Measurements from ENCODE around the gene COL5A1.

The COL5A1 gene

GRCh38 chr9:134867917-134868750 is 226.5 kb downstream of the COL5A1 start:
- DNase-seq, result no peak

DNA sequence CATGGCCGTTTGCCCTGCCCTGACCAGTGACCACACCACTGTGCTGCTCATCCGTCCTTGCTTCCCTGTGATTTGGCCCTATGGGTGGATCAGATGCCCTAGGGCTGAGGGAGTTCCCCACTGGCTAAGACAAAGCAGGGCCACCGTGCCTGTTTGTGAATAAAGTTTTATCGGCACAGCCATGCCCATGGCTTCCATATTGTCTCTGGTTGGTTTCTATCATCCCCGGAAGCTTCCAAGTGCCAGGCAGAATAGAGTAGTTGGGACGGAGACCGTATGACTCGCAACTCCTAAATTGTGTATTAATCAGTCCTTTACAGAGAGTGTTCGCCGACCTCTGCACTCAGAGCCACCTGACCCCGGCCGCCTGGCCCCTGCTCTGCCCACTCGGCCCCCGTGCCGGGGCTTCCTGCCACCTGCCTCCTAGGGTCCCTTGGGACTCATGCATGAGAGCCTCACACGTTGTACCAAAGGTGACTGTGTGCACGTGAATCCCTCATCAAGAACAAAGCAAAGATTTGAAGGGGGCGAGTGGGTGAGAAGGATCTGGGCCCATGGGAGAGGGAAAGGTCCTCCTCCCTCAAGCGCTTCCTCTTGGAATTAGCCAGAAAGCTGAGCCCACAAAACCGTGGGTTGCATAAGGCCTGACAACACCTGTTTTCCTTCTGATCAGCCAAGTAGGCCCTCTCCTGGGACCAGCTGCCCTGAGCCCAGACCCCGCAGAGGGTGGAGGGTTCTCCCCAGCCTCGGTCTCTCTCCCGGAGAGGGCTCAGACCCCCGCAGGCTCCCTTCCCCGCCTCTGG is 227.3 kb downstream of the COL5A1 start:
- DNase-seq, result no peak

DNA sequence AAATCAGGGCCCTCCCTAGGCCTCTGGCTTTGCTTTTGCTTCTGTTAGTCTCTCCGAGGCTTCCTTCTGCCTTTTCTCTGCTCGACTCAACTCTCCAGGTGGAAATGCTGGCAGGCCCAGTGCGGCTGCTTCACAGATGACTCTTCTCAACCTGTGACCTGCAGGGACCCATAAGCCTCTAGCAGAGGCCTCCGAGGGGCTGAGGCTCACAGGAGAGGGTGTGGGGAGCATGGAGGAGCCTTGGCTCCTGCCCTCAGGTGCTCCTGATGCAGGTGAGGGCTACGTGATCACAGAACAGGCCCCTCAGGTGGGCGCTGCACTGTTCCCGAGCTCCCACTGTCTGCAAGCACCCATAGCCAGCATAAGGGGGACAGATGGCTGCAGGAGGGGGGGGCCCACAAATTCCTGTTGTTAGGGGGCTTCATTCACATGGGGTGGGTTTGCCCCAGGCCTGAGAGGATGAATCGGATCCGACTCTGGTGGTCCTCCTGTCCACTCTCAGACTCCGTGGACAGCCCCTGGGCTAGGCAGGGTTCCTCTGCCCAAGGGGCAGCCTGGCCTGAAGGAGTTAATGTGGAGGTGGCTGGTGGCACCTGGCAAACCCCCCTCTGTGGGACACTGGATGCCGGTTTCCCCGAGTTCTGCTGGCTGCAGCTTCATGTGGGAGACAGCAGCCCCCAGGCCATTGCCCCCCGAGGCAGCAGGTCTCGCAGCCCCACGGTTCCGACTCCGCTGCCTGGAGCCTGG is 228.1 kb downstream of the COL5A1 start:
- DNase-seq, result no peak

DNA sequence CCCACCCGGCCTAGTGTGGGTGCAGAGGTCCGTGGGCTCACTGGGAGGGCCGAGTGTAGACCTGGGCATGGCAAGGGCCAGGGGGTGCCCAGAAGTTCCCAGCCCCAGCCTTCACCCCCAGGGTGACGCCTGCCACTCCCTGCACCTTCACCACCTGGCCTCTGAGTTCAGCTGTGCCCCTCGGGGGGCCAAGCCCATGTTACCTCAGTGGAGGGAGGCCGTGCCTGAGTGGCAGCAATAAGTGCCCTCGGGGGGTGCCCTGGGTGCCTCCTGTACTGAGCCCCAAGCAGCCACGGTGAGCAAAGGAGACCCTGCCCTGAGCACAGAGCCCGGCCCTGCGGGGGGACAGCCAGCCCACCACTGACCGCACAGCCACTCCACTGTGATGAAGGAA is 228.7 kb downstream of the COL5A1 start:
- no peak for DNase-seq

GRCh38 chr9:134870746-134871662 is 229.4 kb downstream of the COL5A1 start:
- DNase-seq, result no peak

DNA sequence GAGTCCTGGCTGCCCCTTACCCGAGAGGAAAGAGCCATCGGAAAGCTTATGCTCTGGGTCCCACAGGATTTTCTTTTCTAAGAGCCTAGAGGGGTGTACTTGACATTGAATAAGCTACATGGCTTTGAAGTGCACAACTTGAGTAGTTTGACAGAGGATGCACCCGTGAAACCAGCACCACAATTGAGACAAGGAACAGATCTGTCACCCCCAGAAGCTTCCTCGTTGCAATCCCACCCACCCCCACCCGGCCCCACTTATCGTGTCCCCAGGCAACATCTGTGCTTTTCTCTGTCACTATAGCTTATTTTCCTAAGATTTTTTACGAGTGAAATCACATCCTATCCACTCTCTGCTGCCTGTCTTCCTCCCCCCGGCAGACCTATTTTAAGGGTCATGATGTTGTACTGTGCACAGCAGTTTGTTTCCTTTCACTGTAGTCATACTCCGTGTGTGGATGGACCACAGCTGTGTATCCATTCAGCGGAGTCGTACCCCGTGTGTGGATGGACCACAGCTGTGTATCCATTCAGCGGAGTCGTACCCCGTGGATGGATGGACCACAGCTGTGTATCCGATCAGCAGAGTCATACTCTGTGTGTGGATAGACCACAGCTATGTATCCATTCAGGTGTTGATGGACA is 230.2 kb downstream of the COL5A1 start:
- no peak for DNase-seq

GRCh38 chr9:134872482-134873231 is 231.1 kb downstream of the COL5A1 start:
- no peak for DNase-seq

DNA sequence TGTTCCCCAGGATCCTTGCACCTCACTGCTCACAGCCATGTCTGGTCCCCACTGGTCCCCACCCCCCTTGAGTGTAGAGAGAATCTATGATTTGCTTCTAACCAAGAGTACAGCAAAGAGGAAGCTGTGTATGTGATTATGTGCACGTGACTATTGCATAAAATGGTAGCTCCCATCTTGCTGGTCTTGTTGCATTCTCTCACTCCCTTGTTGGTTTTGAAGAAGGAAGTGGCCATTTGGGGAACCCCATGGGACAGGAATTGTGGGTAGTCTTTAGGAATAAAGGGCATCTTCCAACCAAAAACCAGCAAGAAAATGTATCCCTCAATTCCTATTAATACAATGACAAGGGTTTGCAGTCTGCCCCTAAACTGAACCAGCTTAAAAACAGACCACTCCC is 233.8 kb downstream of the COL5A1 start:
- no peak for DNase-seq

DNA sequence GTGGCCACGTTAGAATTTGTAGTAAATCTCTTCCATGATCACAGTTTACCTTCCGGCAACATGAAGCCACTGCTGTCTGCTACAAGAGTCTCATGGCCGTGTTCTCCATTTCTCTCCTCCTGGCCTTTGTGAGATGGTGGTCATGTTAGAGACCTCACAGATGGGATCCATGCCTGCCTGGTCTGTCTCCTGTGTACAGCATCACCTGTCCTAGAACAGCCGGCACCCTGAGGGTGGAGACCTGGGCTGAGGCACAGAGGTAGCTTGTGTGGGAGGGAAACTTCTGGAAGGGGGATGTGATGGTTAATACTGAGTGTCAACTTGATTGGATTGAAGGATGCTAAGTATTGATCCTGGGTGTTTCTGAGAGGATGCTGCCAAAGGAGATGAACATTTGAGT is 235.9 kb downstream of the COL5A1 start:
- no peak for DNase-seq

GRCh38 chr9:134879664-134880483 is 238.3 kb downstream of the COL5A1 start:
- no peak for DNase-seq

DNA sequence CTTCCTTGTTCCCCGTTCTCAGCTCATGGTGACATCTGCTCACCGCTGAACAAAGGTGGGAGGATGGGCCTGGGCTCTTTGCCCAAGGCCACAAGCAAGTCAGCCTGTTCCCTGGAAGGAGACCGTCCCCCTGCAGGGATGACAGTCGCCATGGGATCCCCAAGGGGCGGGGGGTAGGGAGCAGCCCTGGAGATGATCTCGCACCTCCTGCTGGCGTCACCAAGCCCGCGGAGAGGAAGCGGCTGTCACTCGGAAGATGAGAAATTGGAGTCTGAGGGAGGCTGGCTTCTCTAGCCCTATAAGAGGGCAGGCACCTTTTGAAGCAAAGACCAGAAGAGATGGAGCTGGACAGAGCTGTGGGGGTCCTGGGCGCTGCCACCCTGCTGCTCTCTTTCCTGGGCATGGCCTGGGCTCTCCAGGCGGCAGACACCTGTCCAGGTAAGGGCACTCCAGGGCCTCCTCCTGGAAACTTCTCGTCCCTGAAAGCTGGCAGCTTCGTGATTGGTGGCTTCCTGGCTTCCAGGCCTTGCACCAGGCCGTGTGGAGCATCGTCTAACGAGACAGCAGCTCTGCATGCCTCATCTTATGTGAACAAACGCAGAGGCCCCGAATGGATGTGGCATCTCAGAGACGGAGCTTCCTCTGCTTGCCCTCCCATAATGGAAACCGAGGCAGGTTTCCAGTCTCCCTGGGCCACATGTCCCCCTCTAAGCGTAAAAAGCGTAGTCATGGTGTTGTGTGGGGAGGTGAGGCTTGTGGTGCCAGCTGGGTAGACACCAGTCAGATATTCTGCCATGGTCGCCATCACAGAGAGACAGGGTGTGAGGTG is 239.1 kb downstream of the COL5A1 start, which contains the start of gene FCN2:
Gene FCN2, plus strand, starts transcription at position 327 of the 829 bp plus-strand sequence. Its CDS starts 12 bp downstream, at position 339.
- no peak for DNase-seq

- no peak for DNase-seq
Measured at GRCh38 chr9:134881313-134881670, 239.7 kb downstream of the COL5A1 start.

DNA sequence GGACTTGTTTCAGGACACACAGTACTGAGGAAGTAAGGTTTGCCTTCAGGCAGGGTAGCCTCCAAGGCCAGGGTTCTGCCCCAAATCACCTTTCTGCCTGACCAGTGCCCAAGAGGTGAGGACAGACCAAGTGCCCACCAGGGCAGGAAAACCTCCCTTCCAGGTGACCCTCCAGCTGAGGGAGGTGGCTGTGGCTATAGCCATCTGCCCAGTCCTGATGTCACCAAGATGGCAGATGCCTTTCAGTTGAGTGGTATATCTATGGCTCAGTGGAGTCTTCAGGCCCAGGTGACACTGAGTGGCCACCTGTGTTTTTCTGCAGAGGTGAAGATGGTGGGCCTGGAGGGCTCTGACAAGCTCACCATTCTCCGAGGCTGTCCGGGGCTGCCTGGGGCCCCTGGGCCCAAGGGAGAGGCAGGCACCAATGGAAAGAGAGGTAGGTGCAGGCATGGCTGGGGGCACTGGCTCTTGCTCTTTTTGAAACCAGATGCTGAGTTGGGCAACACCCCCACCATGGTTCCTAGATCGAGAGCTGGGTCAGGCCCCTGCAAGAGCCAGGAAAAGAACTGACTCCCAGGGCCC is 240.7 kb downstream of the COL5A1 start:
- no peak for DNase-seq

DNA sequence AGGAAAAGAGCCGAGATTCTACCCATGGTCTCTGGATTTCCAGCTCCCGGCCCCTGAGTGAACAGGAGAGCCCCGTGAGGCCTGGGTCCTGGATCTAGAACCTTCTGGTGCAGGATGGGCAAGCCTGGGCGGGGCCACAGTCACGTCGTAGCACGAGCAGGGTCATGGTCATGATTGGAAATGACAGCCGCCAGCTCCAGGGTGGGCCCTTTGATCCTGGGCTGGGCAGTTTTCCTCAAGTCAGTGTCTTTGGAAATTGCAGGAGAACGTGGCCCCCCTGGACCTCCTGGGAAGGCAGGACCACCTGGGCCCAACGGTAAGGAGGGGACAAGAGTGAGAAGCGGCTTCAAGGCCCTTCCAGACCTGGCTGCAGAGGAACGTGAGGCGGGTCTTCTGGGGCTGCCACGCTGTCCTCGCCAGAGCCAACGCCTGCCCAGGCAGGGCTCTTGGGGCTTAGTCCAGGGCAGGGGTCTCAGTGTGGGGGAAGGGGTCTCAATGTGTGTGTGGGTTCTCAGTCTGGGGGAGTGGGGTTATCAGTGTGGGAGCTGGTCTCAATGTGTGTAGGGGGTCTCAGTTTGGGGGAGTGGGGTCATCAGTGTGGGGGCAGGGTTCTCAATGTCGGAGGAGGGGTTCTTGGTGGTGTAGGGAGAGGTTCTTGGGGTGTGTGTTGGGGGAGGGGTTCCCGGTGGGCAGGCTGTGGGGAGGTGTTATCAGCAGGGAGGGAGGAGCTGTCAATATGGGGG is 241.6 kb downstream of the COL5A1 start:
- no peak for DNase-seq

- no peak for DNase-seq
Measured at GRCh38 chr9:134884492-134884891, 242.9 kb downstream of the COL5A1 start.

DNA sequence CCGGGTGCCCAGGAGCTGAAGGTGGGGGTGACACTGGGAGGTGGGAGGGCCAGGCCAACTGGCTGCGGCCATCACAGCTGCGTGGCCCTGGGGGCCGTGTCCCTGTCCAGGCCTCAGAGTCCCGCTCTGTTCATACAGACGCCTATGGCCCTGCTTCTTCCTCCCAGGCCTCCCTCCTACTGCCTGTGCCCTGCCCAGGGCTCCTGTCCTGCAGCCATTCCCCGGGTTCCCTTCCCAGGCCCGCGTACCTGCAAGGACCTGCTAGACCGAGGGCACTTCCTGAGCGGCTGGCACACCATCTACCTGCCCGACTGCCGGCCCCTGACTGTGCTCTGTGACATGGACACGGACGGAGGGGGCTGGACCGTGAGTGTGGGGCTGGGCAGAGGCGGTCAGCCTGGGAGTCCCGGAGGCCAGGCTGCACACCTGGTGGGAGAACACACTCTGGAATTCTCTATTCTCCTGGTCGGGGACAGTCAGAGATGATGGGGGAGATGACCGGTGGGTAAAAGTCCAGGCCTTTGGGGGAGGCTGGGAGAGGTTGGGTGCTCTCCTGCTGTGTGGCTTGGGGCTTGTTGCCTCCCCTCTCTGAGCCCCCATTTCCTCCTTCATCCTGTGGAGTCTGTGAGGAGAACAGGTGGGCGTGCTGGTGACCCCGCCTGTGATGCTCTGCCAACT is 243.5 kb downstream of the COL5A1 start:
- DNase-seq, result no peak

GRCh38 chr9:134885679-134886412 is 244.2 kb downstream of the COL5A1 start:
- DNase-seq, result no peak
